ENCODE data around the gene TMEM191C. TPM values are rescaled to one million over a fixed set of nuclear protein-coding genes. Genes with fewer than 3 reads are reported as not detected.
"Not testable (repeated sequence)": the region's sequence is repeated elsewhere in the genome, so short reads cannot be mapped to it uniquely, and the experiment has no call there.

Gene TMEM191C
- under 0.01 TPM for total RNA-seq

DNA sequence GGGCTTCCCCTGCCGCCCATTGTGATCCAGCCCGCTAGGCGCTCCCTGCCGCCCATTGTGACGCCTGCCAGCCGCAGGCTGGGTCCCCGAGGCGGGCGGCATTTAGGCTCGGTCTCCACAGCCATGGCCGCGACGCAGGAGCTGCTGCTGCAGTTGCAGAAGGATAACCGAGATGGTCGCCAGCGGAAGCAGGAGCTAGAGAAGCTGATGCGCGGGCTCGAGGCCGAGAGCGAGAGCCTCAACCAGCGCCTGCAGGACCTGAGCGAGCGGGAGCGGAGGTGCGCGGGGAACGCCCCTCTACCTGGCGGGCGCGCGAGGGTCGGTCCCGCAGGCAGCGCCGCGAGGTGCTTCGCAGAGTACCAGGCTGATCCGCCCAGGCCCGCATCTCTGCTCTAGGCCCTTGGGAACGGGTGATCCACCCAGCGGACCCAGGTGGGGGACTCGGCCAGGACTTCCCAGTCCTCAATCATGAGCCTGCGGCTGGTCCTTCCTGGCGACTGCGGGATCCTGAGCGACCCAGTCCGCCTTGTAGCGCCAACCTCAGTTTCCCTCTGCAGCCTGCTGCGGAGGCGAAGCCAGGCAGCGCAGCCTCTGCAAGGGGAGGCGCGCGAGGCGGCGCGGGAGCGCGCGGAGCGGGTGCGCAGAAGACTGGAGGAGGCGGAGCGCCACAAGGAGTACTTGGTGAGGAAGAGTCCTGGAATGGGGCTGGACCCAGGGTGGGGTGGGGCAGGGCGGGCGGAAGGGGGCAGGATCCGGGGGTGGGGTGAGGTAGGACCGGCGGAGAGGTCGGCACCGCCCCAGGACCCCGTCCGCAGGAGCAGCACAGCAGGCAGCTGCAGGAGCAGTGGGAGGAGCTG lies at the start of gene TMEM191C:
TMEM191C (plus strand) TSS at position 51 of the 857 bp plus-strand sequence; CDS start at position 124, 73 bp downstream.
- H3K9me3 ChIP-seq (ENCODE audit: control insufficient read depth in 3 of 3, low read length in 3 of 3); H3K36me3 ChIP-seq (ENCODE audit: control insufficient read depth in 3 of 3, insufficient read depth in 3 of 3, low read length in 3 of 3); H3K9ac ChIP-seq (ENCODE audit: low read depth in 1 of 3, low read length in 3 of 3); H3K4me1 ChIP-seq (ENCODE audit: control insufficient read depth in 3 of 3, insufficient read depth in 3 of 3, low read length in 3 of 3); H3K27ac ChIP-seq (ENCODE audit: low read depth, low read length); H3K27me3 ChIP-seq (ENCODE audit: control insufficient read depth in 3 of 3, insufficient read depth in 3 of 3, low read length in 3 of 3): not testable (repeated sequence)
- H3K4me3 ChIP-seq (ENCODE audit: low read length in 3 of 3), result peak within 1 kb of the TSS; percentile 30 to 63 (median 36)

GRCh38 chr22:21417853-21418252 lies 49.3 kb upstream of the TMEM191C start:
- H3K36me3 ChIP-seq (ENCODE audit: control insufficient read depth in 3 of 3, insufficient read depth in 3 of 3, low read length in 3 of 3); H3K27ac ChIP-seq (ENCODE audit: low read depth, low read length); H3K4me1 ChIP-seq (ENCODE audit: control insufficient read depth in 3 of 3, insufficient read depth in 3 of 3, low read length in 3 of 3); H3K27me3 ChIP-seq (ENCODE audit: control insufficient read depth in 3 of 3, insufficient read depth in 3 of 3, low read length in 3 of 3); H3K9me3 ChIP-seq (ENCODE audit: control insufficient read depth in 3 of 3, low read length in 3 of 3): not testable (repeated sequence)
- Histone ChIP-seq H3K9ac (ENCODE audit: low read depth in 1 of 3, low read length in 3 of 3) (peak overlapping the region in 1 of 3 donors; percentile 50), H3K4me3 (ENCODE audit: low read length in 3 of 3) (peak overlapping the region in 2 of 3 donors; percentile 38 to 45)

DNA sequence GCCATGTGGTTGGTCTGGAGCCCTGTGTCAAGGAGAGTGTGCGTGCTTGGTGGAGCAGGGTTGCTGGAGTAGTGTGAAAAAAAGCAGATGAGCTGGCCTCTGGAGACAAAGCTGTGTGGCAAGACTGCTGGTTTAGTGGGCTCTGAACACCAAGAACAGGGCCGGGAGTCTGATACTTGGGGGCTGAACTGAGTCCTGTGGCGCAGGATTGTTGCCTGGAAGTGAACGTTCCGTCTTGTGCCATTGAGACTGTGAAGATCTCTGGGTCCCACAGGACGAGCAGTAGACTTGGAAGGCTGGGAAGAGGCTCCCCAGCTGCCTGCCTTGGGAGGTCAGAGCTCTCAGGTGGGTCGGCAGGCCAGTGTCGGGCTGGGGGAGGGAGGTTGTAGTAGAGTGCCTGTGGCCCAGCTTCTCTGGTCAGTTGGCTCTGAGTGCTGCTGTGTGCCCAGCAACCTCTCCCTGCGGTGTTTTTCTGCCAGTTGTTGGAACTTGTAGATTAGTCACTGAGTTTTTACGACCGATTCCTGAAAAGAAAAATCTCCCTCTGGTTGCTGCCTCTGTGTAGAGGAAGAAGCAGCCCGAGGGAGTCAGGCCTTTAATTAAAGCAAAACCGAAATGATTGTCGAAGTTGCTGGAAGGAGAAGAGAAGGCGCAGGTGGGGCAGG lies 48.1 kb upstream of the TMEM191C start:
- not testable (repeated sequence) for H3K9ac ChIP-seq (ENCODE audit: low read depth in 1 of 3, low read length in 3 of 3); H3K27ac ChIP-seq (ENCODE audit: low read depth, low read length)

GRCh38 chr22:21420180-21420763 lies 46.9 kb upstream of the TMEM191C start:
- not testable (repeated sequence) for H3K4me1 ChIP-seq (ENCODE audit: control insufficient read depth in 3 of 3, insufficient read depth in 3 of 3, low read length in 3 of 3); H3K27me3 ChIP-seq (ENCODE audit: control insufficient read depth in 3 of 3, insufficient read depth in 3 of 3, low read length in 3 of 3); H3K9me3 ChIP-seq (ENCODE audit: control insufficient read depth in 3 of 3, low read length in 3 of 3); H3K4me3 ChIP-seq (ENCODE audit: low read length in 3 of 3); H3K27ac ChIP-seq (ENCODE audit: low read depth, low read length); H3K9ac ChIP-seq (ENCODE audit: low read depth in 1 of 3, low read length in 3 of 3); H3K36me3 ChIP-seq (ENCODE audit: control insufficient read depth in 3 of 3, insufficient read depth in 3 of 3, low read length in 3 of 3)

More for the DNA sequence above, 48.1 kb upstream of the TMEM191C start:
- H3K36me3 ChIP-seq (ENCODE audit: control insufficient read depth in 3 of 3, insufficient read depth in 3 of 3, low read length in 3 of 3); H3K27me3 ChIP-seq (ENCODE audit: control insufficient read depth in 3 of 3, insufficient read depth in 3 of 3, low read length in 3 of 3); H3K4me3 ChIP-seq (ENCODE audit: low read length in 3 of 3); H3K9me3 ChIP-seq (ENCODE audit: control insufficient read depth in 3 of 3, low read length in 3 of 3); H3K4me1 ChIP-seq (ENCODE audit: control insufficient read depth in 3 of 3, insufficient read depth in 3 of 3, low read length in 3 of 3): not testable (repeated sequence)

DNA sequence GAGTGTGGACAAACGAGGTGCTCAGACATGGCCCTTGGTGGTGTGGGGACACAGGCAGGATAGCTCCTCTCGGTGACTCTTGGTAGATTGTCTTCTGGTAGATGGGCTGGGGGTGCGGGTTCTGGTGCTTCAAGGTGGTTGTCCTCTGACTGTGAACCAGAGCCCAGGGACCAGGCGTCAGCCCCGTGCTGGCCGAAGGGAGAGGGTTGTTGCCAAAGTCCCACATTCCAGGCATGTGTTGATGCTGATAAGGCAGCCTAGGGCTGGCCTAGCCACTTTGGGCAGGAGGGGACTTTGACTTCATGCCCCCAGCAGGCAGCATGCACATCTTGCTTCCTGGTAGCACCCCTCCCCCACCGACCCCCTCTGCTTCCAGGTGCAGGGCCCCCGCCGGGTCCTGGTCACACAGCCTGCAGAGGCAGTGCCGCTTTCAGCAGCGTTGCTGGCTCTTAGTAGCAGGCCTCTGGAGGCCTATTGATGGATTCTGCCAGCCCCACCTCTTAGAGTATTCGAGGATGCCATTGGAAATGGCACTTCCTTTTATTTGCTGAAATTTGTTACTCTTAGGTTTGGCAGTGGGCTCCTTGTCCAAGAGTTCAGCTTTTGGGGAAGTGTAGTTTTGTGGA lies 43.0 kb upstream of the TMEM191C start:
- not testable (repeated sequence) for H3K9ac ChIP-seq (ENCODE audit: low read depth in 1 of 3, low read length in 3 of 3); H3K4me1 ChIP-seq (ENCODE audit: control insufficient read depth in 3 of 3, insufficient read depth in 3 of 3, low read length in 3 of 3); H3K27me3 ChIP-seq (ENCODE audit: control insufficient read depth in 3 of 3, insufficient read depth in 3 of 3, low read length in 3 of 3); H3K27ac ChIP-seq (ENCODE audit: low read depth, low read length); H3K9me3 ChIP-seq (ENCODE audit: control insufficient read depth in 3 of 3, low read length in 3 of 3); H3K4me3 ChIP-seq (ENCODE audit: low read length in 3 of 3); H3K36me3 ChIP-seq (ENCODE audit: control insufficient read depth in 3 of 3, insufficient read depth in 3 of 3, low read length in 3 of 3)

DNA sequence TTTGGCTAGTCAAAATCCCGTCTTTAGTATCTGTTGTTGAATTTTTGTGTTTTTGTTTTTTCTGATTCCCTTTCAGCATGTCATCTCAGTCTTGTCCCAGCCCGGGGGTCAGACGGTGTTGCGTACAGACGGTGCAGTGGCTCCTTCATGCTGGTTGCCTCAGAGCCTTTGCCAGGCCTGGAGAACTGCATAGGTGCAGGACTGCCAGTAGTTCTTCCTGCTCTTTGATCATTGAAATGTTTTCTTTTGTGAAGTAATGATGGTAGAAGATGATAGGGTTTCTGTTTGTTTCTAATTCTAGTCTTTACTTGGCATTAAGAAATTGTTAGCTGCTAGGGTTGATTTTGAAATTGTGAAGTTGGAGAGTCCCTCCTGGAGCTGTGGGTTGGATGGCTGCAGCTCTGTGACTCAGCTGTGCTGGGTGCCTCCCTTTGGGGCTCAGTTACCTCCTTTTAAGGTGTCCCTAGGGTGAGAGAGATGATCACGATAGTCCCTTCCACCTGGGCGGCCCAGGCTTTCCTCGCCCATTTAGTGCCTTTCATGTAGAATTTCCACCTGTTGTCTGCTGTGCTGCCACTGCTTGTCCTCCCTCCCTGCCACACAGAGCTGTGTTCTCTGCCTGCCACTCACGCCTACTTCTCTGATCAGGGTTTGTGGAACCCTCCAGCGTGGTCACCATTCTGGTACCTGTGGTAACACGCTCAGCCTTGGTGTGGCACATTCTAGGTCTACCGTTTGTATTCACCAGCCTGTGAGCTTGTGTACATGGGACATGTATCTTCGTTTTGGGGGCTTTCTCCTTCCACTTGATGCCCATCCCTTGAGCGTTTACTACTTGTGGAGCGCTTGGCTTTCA lies 32.6 kb upstream of the TMEM191C start:
- not testable (repeated sequence) for H3K4me1 ChIP-seq (ENCODE audit: control insufficient read depth in 3 of 3, insufficient read depth in 3 of 3, low read length in 3 of 3); H3K9me3 ChIP-seq (ENCODE audit: control insufficient read depth in 3 of 3, low read length in 3 of 3); H3K27me3 ChIP-seq (ENCODE audit: control insufficient read depth in 3 of 3, insufficient read depth in 3 of 3, low read length in 3 of 3); H3K9ac ChIP-seq (ENCODE audit: low read depth in 1 of 3, low read length in 3 of 3); H3K36me3 ChIP-seq (ENCODE audit: control insufficient read depth in 3 of 3, insufficient read depth in 3 of 3, low read length in 3 of 3); H3K4me3 ChIP-seq (ENCODE audit: low read length in 3 of 3); H3K27ac ChIP-seq (ENCODE audit: low read depth, low read length)

GRCh38 chr22:21435998-21436810 lies 31.0 kb upstream of the TMEM191C start:
- not testable (repeated sequence) for H3K27ac ChIP-seq (ENCODE audit: low read depth, low read length); H3K4me3 ChIP-seq (ENCODE audit: low read length in 3 of 3); H3K9ac ChIP-seq (ENCODE audit: low read depth in 1 of 3, low read length in 3 of 3); H3K9me3 ChIP-seq (ENCODE audit: control insufficient read depth in 3 of 3, low read length in 3 of 3); H3K27me3 ChIP-seq (ENCODE audit: control insufficient read depth in 3 of 3, insufficient read depth in 3 of 3, low read length in 3 of 3); H3K4me1 ChIP-seq (ENCODE audit: control insufficient read depth in 3 of 3, insufficient read depth in 3 of 3, low read length in 3 of 3); H3K36me3 ChIP-seq (ENCODE audit: control insufficient read depth in 3 of 3, insufficient read depth in 3 of 3, low read length in 3 of 3)

- H3K27ac ChIP-seq (ENCODE audit: low read depth, low read length); H3K27me3 ChIP-seq (ENCODE audit: control insufficient read depth in 3 of 3, insufficient read depth in 3 of 3, low read length in 3 of 3); H3K4me1 ChIP-seq (ENCODE audit: control insufficient read depth in 3 of 3, insufficient read depth in 3 of 3, low read length in 3 of 3); H3K9ac ChIP-seq (ENCODE audit: low read depth in 1 of 3, low read length in 3 of 3); H3K9me3 ChIP-seq (ENCODE audit: control insufficient read depth in 3 of 3, low read length in 3 of 3); H3K36me3 ChIP-seq (ENCODE audit: control insufficient read depth in 3 of 3, insufficient read depth in 3 of 3, low read length in 3 of 3); H3K4me3 ChIP-seq (ENCODE audit: low read length in 3 of 3): not testable (repeated sequence)
Observed at GRCh38 chr22:21438013-21438412, 29.2 kb upstream of the TMEM191C start.

DNA sequence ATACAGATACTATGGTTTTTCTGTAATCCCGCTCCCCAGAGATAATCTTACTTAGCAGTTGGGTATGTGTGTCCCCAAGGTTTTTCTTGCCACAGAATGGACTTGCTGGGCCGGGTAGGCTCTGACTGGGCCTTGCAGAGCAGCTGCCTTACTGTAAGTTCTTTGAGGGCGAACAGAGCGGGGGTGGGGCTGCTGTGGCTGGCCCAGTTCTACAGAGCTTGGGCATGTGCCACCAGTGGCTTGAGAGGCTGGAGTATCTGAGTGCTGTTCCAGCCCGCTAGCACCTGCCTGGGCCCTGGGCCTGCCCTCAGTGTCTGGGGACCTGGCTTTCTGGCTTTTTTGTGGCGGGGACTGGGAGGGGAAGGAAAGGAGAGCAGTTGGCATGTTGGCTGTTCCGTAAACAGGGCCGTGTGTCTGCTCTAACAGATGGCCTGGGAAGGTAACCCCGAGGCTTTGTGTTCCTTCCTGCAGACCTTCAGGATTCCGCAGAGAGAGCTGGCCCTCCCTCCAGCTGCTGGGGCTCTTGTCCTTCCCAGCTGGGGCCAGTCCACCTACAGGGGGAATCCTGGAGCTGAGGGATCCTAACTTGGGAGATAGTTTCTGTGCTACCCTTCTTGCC lies 27.1 kb upstream of the TMEM191C start:
- not testable (repeated sequence) for H3K36me3 ChIP-seq (ENCODE audit: control insufficient read depth in 3 of 3, insufficient read depth in 3 of 3, low read length in 3 of 3); H3K27me3 ChIP-seq (ENCODE audit: control insufficient read depth in 3 of 3, insufficient read depth in 3 of 3, low read length in 3 of 3); H3K4me3 ChIP-seq (ENCODE audit: low read length in 3 of 3); H3K9me3 ChIP-seq (ENCODE audit: control insufficient read depth in 3 of 3, low read length in 3 of 3); H3K27ac ChIP-seq (ENCODE audit: low read depth, low read length); H3K9ac ChIP-seq (ENCODE audit: low read depth in 1 of 3, low read length in 3 of 3)
- peaks cover 0 to 14% (median 13%) of the 10 kb centered on the region in 3 donors for H3K4me1 ChIP-seq (ENCODE audit: control insufficient read depth in 3 of 3, insufficient read depth in 3 of 3, low read length in 3 of 3)
